Activated CD8-positive, alpha-beta memory T cell treated with anti-CD3 and anti-CD28 coated beads for 36 hours (primary cell): Measurements from ENCODE around the gene AKT1. TPM values are rescaled to one million over a fixed set of nuclear protein-coding genes. Genes with fewer than 3 reads are reported as not detected.
"Not testable (repeated sequence)": the region's sequence is repeated elsewhere in the genome, so short reads cannot be mapped to it uniquely, and the experiment has no call there.

Experiments
- CTCF ChIA-PET: fragments of 350-600 bp; sonication (Branson Sonifier 250); formaldehyde crosslinking; loops from one replicate; lab custom pipeline; 2021; ENCODE audit warnings: antibody characterized with exemption; lab: Charles Lee
- POLR2A ChIA-PET: fragments of 350-600 bp; sonication (Branson Sonifier 250); formaldehyde crosslinking; loops from one replicate; lab custom pipeline; 2021; ENCODE audit warnings: antibody characterized with exemption; lab: Charles Lee
- total RNA-seq, 2 experiments: library from RNA; stranded (reverse); gene quantifications; one replicate each; pipeline ENCODE4 v1.2.3, GENCODE V29; 2021

Gene AKT1
- total RNA-seq, 2 experiments from 2014 or later, result 155 to 173 TPM

- CTCF ChIA-PET, result no interaction called here
- POLR2A ChIA-PET, result interaction anchor here (1.1 kb wide), 1 partner anchor 14 kb away, joined by 4 read pairs; no protein-coding TSS in a partner anchor
These were observed 55.7 kb downstream of the AKT1 start for GRCh38 chr14:104739546-104740516.

DNA sequence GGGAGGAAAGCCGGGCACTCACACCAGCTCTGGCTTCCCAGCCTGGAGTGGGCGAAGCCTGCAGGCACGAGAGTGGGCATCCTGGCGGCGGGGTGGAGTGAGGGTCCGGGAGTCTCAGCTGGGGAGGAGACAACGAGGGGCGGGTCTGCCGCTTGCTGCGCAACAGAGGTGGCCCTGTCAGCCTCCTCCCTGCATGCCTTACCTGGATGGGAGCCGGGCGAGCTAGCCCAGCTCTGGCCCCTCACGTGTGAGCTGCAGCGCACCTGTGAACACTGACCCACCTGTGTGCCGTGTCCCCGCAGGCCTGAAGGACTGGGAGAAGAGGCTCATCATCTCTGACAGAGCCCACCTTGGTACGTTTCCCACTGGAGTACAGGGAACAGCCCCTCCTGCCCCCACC lies 56.5 kb downstream of the AKT1 start:
- CTCF ChIA-PET, result no interaction called here
- POLR2A ChIA-PET, result no interaction called here

GRCh38 chr14:104738375-104739019 lies 57.1 kb downstream of the AKT1 start:
- ChIA-PET CTCF (no interaction called here), POLR2A (no interaction called here)

GRCh38 chr14:104735830-104736642 lies 59.5 kb downstream of the AKT1 start:
- POLR2A ChIA-PET, result no interaction called here
- CTCF ChIA-PET, result interaction anchor here (1.5 to 4.2 kb wide), 2 partner anchors 12 to 16 kb away, joined by 4 to 15 read pairs; partner anchors contain the start of genes ADSS1 and SIVA1

GRCh38 chr14:104734991-104735779 lies 60.4 kb downstream of the AKT1 start:
- POLR2A ChIA-PET, result no interaction called here
- CTCF ChIA-PET, result interaction anchor here (4.2 kb wide), 1 partner anchor 11 kb away, joined by 15 read pairs; the partner anchor contains the start of gene ADSS1

GRCh38 chr14:104734601-104734990 lies 61.0 kb downstream of the AKT1 start:
- POLR2A ChIA-PET, result no interaction called here
- CTCF ChIA-PET, result interaction anchor here (4.2 kb wide), 1 partner anchor 11 kb away, joined by 15 read pairs; the partner anchor contains the start of gene ADSS1

GRCh38 chr14:104734051-104734587 lies 61.4 kb downstream of the AKT1 start:
- POLR2A ChIA-PET, result no interaction called here
- CTCF ChIA-PET, result interaction anchor here (4.2 kb wide), 1 partner anchor 10 kb away, joined by 15 read pairs; the partner anchor contains the start of gene ADSS1

- POLR2A ChIA-PET, result no interaction called here
- CTCF ChIA-PET, result interaction anchor here (4.2 kb wide), 1 partner anchor 9 kb away, joined by 15 read pairs; the partner anchor contains the start of gene ADSS1
These were observed 62.4 kb downstream of the AKT1 start for GRCh38 chr14:104732931-104733681.

DNA sequence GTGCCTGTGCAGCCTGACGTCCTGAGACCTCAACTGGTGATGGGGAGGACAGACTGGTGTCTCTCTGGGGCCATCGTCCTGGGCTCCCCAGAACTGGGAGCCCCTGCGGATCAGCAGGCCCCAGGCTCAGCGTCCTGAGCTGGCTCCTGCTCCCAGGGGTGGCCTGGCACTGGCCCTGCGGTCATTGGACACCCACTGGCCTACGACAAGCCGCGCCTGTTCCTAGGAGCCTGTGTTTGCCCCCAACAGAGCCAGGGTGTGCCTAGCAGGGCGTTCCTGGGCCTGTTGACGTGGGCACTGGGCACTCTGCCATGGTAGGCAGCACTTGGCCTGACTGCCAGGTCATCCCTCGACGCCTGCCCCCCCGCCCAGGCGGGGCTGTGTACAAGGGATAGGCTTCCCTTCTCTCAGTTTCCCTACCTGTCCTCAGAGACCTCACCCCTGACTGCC lies 63.2 kb downstream of the AKT1 start:
- CTCF ChIA-PET, result no interaction called here
- POLR2A ChIA-PET, result no interaction called here

DNA sequence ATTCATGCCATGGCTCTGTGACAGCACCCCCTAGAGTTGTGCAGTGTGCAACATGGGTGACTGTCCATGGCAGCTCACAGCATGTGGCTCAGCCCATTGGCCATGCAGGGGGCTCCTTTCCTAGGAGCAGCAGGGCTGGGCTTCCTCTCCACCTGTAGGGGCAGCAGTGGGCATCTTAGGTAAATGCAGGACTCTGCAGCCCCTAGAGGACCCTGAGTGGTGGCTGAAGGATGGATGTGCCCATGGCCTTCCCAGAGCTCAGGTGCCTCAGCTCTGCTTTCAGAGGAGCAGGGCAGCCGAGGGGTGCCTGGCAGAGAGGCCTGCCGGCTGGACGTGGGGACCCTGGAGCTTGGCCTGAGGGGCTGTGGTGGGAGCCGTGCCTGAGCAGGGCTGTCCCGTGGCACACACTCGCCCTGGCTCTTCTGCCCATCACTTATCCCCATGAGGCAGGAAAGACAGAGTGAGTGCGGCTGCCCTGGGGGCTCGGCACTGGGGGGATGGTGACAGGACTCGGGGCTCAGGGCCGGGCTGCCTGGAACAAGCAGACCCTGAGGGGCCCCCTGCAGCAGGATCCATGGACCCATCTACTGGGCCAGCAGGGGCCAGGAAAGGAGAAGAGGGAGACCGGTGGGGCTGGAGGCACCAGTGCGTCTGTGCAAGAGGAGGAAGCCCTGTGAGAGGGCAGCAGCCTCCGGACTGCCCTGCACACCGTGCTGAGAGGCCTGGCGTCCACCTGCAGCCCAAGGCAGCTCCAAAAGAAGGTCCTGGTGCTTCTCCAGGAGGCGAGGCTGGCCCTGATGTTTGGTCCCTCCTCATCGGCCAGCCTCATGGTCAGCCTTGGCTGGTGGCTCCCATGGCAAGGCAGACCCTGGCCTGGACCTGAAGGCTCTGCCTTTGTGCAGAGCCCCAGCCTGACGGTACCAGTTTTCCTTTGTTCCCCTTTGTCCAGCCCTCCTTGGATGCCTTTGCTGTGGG lies 63.9 kb downstream of the AKT1 start:
- ChIA-PET POLR2A (no interaction called here), CTCF (no interaction called here)

GRCh38 chr14:104730487-104730886 lies 65.1 kb downstream of the AKT1 start:
- POLR2A ChIA-PET, result no interaction called here
- CTCF ChIA-PET, result no interaction called here

- ChIA-PET CTCF (no interaction called here), POLR2A (no interaction called here)
These were observed 65.7 kb downstream of the AKT1 start for GRCh38 chr14:104729835-104730181.

DNA sequence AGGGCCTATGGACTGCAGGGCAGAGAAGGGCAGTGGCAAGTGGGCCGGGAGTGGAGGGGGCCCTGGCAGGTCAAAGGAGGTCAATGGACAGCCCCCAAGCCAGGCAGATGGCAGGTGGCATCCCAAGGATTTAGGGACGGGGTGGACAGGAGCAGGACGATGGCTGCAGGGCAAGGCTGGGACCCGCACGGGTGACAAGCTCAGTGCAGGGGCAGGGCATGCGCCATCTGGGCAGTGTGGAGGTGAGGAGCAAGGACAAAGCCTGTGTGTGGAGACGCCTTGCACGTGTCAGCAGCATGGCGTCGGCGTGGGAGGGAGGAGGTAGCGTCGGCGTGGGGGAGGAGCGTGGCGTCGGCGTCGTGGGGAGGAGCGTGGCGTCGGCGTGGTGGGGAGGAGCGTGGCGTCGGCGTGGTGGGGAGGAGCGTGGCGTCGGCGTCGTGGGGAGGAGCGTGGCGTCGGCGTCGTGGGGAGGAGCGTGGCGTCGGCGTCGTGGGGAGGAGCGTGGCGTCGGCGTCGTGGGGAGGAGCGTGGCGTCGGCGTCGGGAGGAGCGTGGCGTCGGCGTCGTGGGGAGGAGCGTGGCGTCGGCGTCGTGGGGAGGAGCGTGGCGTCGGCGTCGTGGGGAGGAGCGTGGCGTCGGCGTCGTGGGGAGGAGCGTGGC lies 66.2 kb downstream of the AKT1 start:
- POLR2A ChIA-PET, CTCF ChIA-PET: not testable (repeated sequence)

- CTCF ChIA-PET, result interaction anchor here (1.5 kb wide), 1 partner anchor 24 kb away, joined by 3 read pairs; no protein-coding TSS in a partner anchor
- POLR2A ChIA-PET, result no interaction called here
These were observed 66.9 kb downstream of the AKT1 start for GRCh38 chr14:104728631-104729030.

- POLR2A ChIA-PET, result no interaction called here
- CTCF ChIA-PET, result interaction anchor here (1.5 kb wide), 1 partner anchor 26 kb away, joined by 3 read pairs; no protein-coding TSS in a partner anchor
These were observed 68.7 kb downstream of the AKT1 start for GRCh38 chr14:104726600-104727451.
